Ecto neural progenitor cell (in vitro differentiated cells): ENCODE data around the gene COL24A1.
"Not testable (repeated sequence)": the region's sequence is repeated elsewhere in the genome, so short reads cannot be mapped to it uniquely, and the experiment has no call there.

Source experiments
- DNase-seq: peaks from one replicate; pipeline ENCODE4 v3.0.0-alpha.2; 2018; ENCODE audit warnings: low spot score

COL24A1 gene

DNA sequence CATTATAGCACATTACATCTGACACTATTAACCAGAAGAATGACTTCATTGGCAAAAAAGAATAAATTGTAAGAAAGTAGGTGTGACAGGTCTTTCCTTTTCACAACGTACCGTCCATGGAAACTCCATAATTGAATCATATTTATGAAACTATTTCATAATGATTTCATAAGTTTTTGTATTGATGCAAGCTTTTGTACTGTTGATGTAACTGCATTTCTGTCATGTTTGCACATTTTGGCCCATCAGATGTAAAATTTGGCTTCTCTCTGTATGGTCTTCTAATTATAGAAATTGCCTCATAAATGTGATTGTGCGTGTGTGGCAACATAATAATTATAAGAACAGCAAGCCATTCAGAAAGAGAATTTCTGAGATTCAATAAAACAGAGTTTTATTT lies 267.7 kb downstream of the COL24A1 start:
- no peak for DNase-seq

GRCh38 chr1:85884372-85885035 lies 272.1 kb downstream of the COL24A1 start:
- DNase-seq = no peak

DNA sequence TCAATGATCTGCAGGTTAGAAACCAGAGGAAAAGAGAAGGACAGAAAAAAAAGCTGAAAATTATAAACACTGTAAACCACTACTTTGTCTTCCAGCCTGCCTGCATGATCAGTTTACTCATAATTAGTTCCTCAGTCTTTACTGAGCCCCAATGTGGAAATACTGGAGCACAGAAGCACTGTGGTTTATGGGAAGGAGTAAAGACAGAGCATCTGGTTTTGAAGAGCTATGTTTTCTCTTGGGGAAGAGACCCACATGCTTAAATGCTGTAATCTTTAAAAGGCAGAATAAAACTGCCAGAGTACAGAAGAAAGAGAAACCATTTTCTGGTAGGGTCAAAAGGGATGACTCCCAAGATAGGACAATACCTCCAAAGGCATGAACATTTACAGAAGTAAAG lies 289.4 kb downstream of the COL24A1 start:
- DNase-seq = no peak

DNA sequence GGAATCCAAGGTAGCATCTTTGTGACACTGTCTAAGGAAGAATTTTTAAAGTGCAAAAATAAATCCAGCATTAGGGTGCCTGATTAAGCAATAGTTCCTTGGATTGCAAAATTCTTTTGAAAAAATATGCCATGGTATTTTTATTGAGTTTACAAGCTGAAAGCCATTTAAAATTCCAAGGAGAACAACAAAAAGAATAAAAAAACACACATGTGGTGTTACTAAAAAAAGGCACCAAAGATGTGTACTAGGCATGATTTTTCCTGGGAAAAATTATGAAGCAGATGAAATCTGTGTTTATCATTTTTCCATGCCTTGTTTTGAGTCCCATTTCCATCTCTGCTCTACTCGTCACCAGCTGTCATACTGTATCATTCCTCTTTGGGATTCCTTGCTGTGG lies 291.4 kb downstream of the COL24A1 start:
- DNase-seq = no peak

- DNase-seq = no peak
Measured at GRCh38 chr1:85864727-85865126, 291.8 kb downstream of the COL24A1 start.

DNA sequence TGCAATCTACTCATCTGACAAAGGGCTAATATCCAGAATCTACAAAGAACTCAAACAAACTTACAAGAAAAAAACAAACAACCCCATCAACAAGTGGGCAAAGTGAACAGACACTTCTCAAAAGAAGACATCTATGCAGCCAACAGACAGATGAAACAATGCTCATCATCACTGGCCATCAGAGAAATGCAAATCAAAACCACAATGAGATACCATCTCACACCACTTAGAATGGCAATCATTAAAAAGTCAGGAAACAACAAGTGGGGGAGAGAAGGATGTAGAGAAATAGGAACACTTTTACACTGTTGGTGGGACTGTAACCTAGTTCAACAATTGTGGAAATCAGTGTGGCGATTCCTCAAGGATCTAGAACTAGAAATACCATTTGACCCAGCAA lies 292.9 kb downstream of the COL24A1 start:
- not testable (repeated sequence) for DNase-seq

DNA sequence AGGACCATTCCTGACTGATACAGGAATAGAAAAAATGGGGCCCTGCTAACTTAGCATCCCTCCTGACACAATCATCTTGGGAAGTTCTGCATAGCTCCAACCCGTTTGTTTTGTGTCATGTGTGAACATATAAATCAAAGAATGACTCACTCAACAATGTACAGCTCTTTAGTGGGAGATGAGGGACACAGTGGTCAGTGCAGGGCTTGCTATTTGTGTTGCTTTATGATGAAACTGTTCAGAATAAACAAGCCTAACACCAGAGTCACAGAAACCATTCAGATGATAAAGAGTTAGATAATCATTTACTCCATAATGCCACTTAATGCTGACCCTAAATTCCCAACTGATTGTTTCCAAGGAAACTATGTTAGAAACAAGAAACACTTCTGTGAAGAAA lies 294.1 kb downstream of the COL24A1 start:
- no peak for DNase-seq

- no peak for DNase-seq
Measured at GRCh38 chr1:85857991-85858390, 298.6 kb downstream of the COL24A1 start.

GRCh38 chr1:85850238-85850637 lies 306.3 kb downstream of the COL24A1 start:
- DNase-seq = no peak

DNA sequence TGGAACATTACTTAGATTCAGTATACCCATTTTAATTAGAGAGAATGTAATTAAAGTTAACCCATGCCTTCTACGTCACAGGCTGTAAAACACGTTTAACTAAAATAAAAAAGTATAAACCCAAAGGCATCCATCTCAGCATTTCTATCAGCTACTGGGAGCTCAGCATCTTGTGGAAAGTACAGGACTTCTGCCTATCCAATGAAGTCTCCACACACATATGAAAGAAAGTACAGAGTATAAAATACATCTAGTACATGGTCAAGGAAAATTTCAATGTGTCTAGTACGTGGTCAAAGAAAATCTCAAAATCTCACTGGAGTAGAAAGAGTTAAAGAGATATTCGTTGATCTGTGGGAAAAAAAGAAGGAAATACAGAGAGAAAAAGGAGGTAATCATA lies 306.9 kb downstream of the COL24A1 start:
- no peak for DNase-seq

DNA sequence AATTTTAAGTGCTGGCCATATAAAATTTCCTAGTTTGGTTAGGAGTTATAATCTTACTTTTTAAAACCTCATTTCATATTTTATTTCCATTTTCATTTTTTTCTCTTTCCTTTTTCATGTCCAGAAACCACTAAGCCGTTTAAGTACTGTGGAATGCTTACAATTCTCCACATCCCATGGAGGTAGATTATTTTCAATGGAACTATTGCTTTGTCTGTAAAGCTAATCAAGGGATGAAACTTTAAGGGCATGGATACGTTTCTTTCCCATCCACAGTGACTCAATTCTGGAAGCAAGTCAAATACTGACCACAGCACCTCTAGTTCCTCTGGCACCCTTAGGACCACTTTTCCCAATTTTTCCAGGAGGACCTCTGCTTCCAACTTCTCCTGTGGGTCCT lies 309.2 kb downstream of the COL24A1 start:
- DNase-seq = no peak

GRCh38 chr1:85846706-85847105 lies 309.9 kb downstream of the COL24A1 start:
- no peak for DNase-seq

- DNase-seq = no peak
Measured at GRCh38 chr1:85839459-85839858, 317.1 kb downstream of the COL24A1 start.

DNA sequence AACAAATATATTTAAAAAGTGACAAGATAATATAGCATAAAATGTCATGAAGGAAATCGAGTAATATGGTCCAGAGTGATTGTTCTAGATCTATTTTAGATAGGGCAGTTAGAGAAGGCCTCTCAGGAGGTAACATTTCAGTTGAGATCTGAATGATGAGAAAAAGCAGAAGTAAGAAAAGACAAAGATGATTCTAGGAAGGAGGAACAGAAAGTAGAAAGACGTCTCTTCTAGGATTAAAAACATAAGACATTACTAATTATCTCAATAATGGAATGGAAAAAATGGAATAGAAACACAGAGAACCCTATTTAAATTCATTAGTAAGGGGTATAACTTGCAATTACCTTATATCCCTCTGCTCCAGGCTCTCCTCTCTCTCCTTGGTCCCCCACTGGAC lies 318.3 kb downstream of the COL24A1 start:
- DNase-seq = no peak

DNA sequence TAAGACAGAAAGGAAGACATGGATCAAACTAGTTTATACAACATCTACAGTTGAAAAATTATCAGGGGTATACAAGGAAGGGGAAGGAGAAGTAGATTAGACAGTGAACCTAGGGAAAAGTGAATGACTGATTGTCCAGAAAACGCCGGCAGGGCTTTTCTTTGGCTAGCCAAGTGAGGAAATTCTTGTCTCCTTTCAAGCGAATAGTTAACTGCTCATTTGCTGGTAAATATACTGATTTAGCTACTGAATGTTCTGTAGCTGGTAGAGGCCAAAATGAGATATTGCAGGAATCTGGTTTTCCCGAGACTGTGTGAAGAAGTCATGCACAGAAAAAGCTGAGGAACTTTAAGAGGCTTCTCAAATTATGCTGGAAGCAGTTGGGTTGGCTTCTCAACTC lies 319.8 kb downstream of the COL24A1 start:
- DNase-seq = no peak

GRCh38 chr1:85833165-85833564 lies 323.4 kb downstream of the COL24A1 start:
- not testable (repeated sequence) for DNase-seq

DNA sequence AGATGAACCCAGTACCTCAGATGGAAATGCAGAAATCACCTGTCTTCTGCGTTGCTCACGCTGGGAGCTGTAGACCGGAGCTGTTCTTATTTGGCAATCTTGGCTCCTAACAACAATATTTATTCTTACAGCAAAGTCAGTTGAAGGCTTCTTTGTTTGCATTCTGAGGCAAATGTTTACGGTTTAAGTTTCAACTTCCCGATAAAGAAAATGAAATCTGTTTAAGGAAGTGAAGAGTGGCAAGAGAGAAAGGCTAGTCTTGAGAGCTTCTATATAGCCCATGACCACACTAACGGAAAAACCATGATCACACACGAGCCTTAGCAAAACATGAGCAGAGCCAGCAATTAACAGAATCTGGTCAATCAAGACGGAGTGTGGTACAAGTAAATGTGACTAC lies 325.7 kb downstream of the COL24A1 start:
- no peak for DNase-seq

DNA sequence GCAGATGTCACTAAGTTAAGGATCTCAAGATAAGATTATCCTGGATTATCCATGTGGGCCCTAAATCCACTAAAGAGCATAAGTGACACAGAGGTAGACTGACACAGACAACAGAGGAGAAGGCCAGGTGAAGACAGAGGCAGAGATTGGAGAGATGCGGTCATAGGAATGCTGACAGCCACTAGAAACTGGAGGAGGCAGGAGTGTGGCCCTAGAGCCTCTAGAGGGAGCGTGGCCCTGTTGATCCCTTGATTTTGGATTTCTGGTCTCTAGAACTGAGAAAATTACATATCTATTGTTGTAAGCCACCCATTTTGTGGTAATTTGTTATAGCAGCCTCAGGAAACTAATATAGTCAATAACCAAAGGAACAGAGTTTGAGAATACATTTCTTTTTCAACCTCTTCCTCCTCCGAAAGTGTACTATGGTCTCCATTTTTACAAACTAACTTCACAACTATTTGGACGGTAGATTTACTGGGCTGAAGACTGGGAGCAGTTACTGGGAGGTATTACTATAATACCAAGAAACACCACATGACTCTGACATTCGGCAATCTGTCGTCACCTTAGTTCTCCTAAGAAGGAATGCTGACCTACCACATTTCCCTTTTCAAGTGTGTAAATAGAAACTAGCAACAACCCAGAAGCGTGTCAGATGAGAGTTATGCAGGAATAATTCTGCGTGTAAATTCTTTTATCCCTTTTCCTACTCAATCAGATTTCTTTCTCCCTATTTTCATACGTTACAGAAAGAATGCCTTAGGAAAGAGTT lies 332.3 kb downstream of the COL24A1 start:
- DNase-seq = no peak

DNA sequence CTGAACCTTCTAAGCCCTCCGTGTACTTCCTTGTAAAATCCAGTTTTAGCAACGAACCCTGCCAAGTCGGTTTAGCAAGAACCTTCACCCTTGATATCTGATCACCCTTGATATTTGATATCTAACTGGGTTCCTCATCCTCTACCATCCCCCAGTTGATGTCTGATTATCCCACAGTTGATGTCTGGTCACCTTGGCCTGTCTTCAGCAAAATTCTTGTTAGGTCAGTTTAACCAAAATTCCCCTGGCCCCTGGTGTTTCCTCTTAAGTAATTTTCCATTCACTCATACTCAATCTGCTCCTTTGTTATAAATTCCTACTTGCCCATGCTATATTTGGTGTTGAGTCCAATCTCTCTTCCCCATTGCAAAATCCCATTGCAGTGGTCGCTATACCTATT lies 333.9 kb downstream of the COL24A1 start:
- no peak for DNase-seq

- DNase-seq = no peak
Measured at GRCh38 chr1:85818371-85818770, 338.2 kb downstream of the COL24A1 start.

GRCh38 chr1:85816606-85817005 lies 340.0 kb downstream of the COL24A1 start:
- no peak for DNase-seq

GRCh38 chr1:85815906-85816305 lies 340.7 kb downstream of the COL24A1 start:
- DNase-seq = no peak

DNA sequence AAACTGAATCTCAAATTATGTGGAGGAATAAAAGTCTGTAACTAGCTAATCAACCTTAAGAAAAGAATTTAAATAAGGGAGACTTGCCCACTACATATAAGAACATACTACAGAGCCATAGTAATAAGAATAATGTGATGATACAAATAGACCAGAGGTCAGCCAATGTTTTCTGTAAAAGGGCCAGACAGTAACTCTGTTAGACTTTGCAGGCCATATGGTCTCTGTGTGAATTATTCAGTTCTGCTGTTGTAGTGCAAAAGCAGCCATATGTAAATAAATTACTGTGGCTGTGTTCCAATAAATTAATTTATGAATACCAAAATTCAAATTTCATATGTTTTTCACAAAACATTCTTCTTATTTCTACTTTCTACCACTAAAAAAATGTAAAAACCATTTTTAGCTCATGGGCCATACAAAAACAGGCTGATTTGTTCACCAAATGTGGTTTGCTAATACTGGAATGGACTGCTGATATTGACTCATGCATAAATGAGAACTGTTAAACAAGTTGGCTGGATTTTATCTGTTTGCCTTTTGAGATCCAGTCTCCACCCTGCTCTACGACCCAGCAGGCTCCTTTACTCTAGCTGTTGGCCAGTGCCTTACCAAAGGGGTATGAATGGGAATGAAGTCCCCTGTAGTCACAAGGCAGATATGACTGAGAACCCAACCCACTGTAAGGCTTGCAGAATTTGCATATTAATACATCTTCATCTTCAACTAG lies 350.2 kb downstream of the COL24A1 start:
- DNase-seq = no peak
